Astrocyte (in vitro differentiated cells and primary cell): ENCODE measurements around the gene OR2C3. TPM values are rescaled to one million over a fixed set of nuclear protein-coding genes. Genes with fewer than 3 reads are reported as not detected.

Experiments used
- DNase-seq: peaks from one replicate; pipeline ENCODE4 v3.0.0-alpha.2; 2010; ENCODE audit warnings: low read depth
- FAIRE-seq: peaks from 2 replicates; lab custom pipeline; 2011; peaks lifted over from hg19 to GRCh38; lab: Jason Lieb, UNC
- H2AFZ ChIP-seq: 2 replicates; pipeline ENCODE4 v1.6.0; 2012; ENCODE audit warnings: low read depth, low read length, inconsistent platforms
- H3K27ac ChIP-seq: 2 replicates; pipeline ENCODE4 v1.5.1; 2011; ENCODE audit warnings: low read depth, low read length, inconsistent platforms
- H3K27me3 ChIP-seq: 2 replicates; pipeline ENCODE4 v1.6.0; 2011; ENCODE audit warnings: low read length, inconsistent platforms; ENCODE audit not compliant: insufficient read depth
- H3K36me3 ChIP-seq: 2 replicates; pipeline ENCODE4 v1.5.1; 2011; ENCODE audit warnings: low read length, inconsistent platforms; ENCODE audit not compliant: insufficient read depth
- H3K4me1 ChIP-seq: 2 replicates; pipeline ENCODE4 v1.5.1; 2011; ENCODE audit warnings: low read length, inconsistent platforms; ENCODE audit not compliant: insufficient read depth
- H3K4me2 ChIP-seq: 2 replicates; pipeline ENCODE4 v1.6.0; 2012; ENCODE audit warnings: low read length, inconsistent platforms
- H3K4me3 ChIP-seq: 2 replicates; pipeline ENCODE4 v1.5.1; 2011; ENCODE audit warnings: low read depth, mild to moderate bottlenecking, low read length, inconsistent platforms; ENCODE audit not compliant: insufficient read depth
- H3K79me2 ChIP-seq: 2 replicates; pipeline ENCODE4 v1.6.0; 2012; ENCODE audit warnings: mild to moderate bottlenecking, low read length, inconsistent platforms; ENCODE audit not compliant: insufficient read depth
- H3K9ac ChIP-seq: 2 replicates; pipeline ENCODE4 v1.6.0; 2012; ENCODE audit warnings: mild to moderate bottlenecking, low read length, inconsistent platforms
- H3K9me3 ChIP-seq: 2 replicates; pipeline ENCODE4 v1.5.1; 2012; ENCODE audit warnings: low read depth, mild to moderate bottlenecking, low read length, inconsistent platforms; ENCODE audit not compliant: insufficient read depth
- H4K20me1 ChIP-seq: 2 replicates; pipeline ENCODE4 v1.6.0; 2012; ENCODE audit warnings: low read length, inconsistent platforms; ENCODE audit not compliant: insufficient read depth
- H3K27ac Mint-ChIP-seq: one replicate; pipeline ENCODE4 v1.8.0; 2021; ENCODE audit warnings: mild to moderate bottlenecking, mixed read lengths; ENCODE audit not compliant: unreplicated experiment
- H3K27me3 Mint-ChIP-seq: one replicate; pipeline ENCODE4 v1.8.0; 2021; ENCODE audit warnings: low read depth, mixed read lengths; ENCODE audit not compliant: unreplicated experiment
- H3K36me3 Mint-ChIP-seq: one replicate; pipeline ENCODE4 v1.8.0; 2021; ENCODE audit warnings: low read depth, mixed read lengths; ENCODE audit not compliant: unreplicated experiment
- H3K4me1 Mint-ChIP-seq: one replicate; pipeline ENCODE4 v1.8.0; 2021; ENCODE audit warnings: low read depth, mixed read lengths; ENCODE audit not compliant: unreplicated experiment
- H3K4me3 Mint-ChIP-seq: one replicate; pipeline ENCODE4 v1.8.0; 2021; ENCODE audit warnings: mild to moderate bottlenecking, moderate library complexity, mixed read lengths; ENCODE audit not compliant: unreplicated experiment
- H3K9me3 Mint-ChIP-seq: one replicate; pipeline ENCODE4 v1.8.0; 2021; ENCODE audit warnings: mild to moderate bottlenecking, mixed read lengths; ENCODE audit not compliant: unreplicated experiment
- CTCF ChIP-seq: IDR thresholded peaks from 2 replicates; pipeline ENCODE4 v1.5.1; 2011; ENCODE audit warnings: low read depth, mild to moderate bottlenecking, inconsistent platforms, low read length, moderate library complexity; ENCODE audit not compliant: insufficient read depth
- EZH2 ChIP-seq: IDR thresholded peaks from 2 replicates; pipeline ENCODE4 v1.6.1; 2012; ENCODE audit warnings: mild to moderate bottlenecking, low read length, inconsistent platforms; ENCODE audit not compliant: insufficient read depth
- total RNA-seq: library from RNA; stranded (reverse); gene quantifications from 2 replicates; pipeline ENCODE4 v1.2.1, GENCODE V29; 2021

The OR2C3 gene
- total RNA-seq, 1 donor from 2014 or later: not detected

- DNase-seq (no peak), FAIRE-seq (no peak)
- no peaks in the 10 kb centered on the region for H3K4me1 ChIP-seq
- TF ChIP-seq EZH2 (no peak), CTCF (no peak)
- Mint-ChIP-seq H3K36me3 (no peaks in the 10 kb centered on the region), H3K27ac (no peak overlapping the region), H3K4me1 (peaks cover 12% of the 10 kb centered on the region), H3K9me3 (no peaks in the 10 kb centered on the region), H3K4me3 (no peak overlapping the region), H3K27me3 (no peaks in the 10 kb centered on the region)
- H3K27me3 ChIP-seq: no peaks in the 10 kb centered on the region
- H3K9me3 ChIP-seq: no peaks in the 10 kb centered on the region
- no peak overlapping the region for H3K27ac ChIP-seq
- no peaks in the 10 kb centered on the region for H3K79me2 ChIP-seq
- no peak overlapping the region for H3K4me2 ChIP-seq
- no peaks in the 10 kb centered on the region for H3K36me3 ChIP-seq
- no peak overlapping the region for H3K9ac ChIP-seq
- H3K4me3 ChIP-seq: no peak overlapping the region
- no peak overlapping the region for H2AFZ ChIP-seq
- no peaks in the 10 kb centered on the region for H4K20me1 ChIP-seq
Observed at GRCh38 chr1:247500865-247501264, 35.4 kb downstream of the OR2C3 start.

GRCh38 chr1:247496581-247497285, 39.5 kb downstream of the OR2C3 start:
- Histone ChIP-seq H3K79me2 (no peaks in the 10 kb centered on the region), H3K27ac (no peak overlapping the region), H3K4me2 (no peak overlapping the region), H3K4me1 (no peaks in the 10 kb centered on the region), H2AFZ (no peak overlapping the region), H3K9ac (no peak overlapping the region), H3K4me3 (no peak overlapping the region), H3K9me3 (peaks cover under 1% of the 10 kb centered on the region), H4K20me1 (no peaks in the 10 kb centered on the region), H3K36me3 (no peaks in the 10 kb centered on the region), H3K27me3 (no peaks in the 10 kb centered on the region)
- Mint-ChIP-seq H3K9me3 (no peaks in the 10 kb centered on the region), H3K36me3 (no peaks in the 10 kb centered on the region), H3K27ac (peak overlapping the region; percentile 43), H3K4me3 (no peak overlapping the region), H3K27me3 (peaks cover 5% of the 10 kb centered on the region), H3K4me1 (peaks cover 18% of the 10 kb centered on the region)
- FAIRE-seq (no peak), DNase-seq (no peak)
- TF ChIP-seq EZH2: no peak

- Mint-ChIP-seq H3K27ac (peak overlapping the region; percentile 9), H3K36me3 (no peaks in the 10 kb centered on the region), H3K4me3 (no peak overlapping the region), H3K4me1 (peaks cover 18% of the 10 kb centered on the region), H3K27me3 (peaks cover 5% of the 10 kb centered on the region), H3K9me3 (no peaks in the 10 kb centered on the region)
- Histone ChIP-seq H3K27me3 (no peaks in the 10 kb centered on the region), H3K4me3 (no peak overlapping the region), H3K36me3 (no peaks in the 10 kb centered on the region), H3K4me1 (no peaks in the 10 kb centered on the region), H3K27ac (no peak overlapping the region), H4K20me1 (no peaks in the 10 kb centered on the region), H3K9ac (no peak overlapping the region), H2AFZ (no peak overlapping the region), H3K9me3 (peaks cover 4% of the 10 kb centered on the region), H3K4me2 (no peak overlapping the region), H3K79me2 (no peaks in the 10 kb centered on the region)
- DNase-seq: no peak
- no peak for FAIRE-seq
- TF ChIP-seq EZH2 (no peak), CTCF (no peak)
Observed at GRCh38 chr1:247494767-247495166, 41.5 kb downstream of the OR2C3 start.
